HepG2 (cell line): ENCODE measurements around the gene FHL3. TPM values are rescaled to one million over a fixed set of nuclear protein-coding genes. Genes with fewer than 3 reads are reported as not detected.

Experiments used
- ATAC-seq: fragments of 200-7000 bp; cut with Tn5 transposase; 3 replicates; pipeline ENCODE4 v1.9.1; 2020; ENCODE audit warnings: mild to moderate bottlenecking, moderate library complexity
- BruUV-seq: library from RNA; stranded (reverse); fragments of 400-500 nt; replicated peaks from 2 replicates; lab custom pipeline; 2021; lab: Mats Ljungman, UMichigan
- CTCF ChIA-PET: fragments of 300-600 bp; formaldehyde crosslinking; extraction: SDS; loops from one replicate; lab custom pipeline; 2021; ENCODE audit warnings: low total read pairs, inconsistent platforms, low intra/inter-chr PET ratio; lab: Yijun Ruan, JAX
- POLR2A ChIA-PET: fragments of 350-600 bp; sonication (Branson Sonifier 250); formaldehyde crosslinking; loops from one replicate; lab custom pipeline; 2020; ENCODE audit warnings: antibody characterized with exemption, inconsistent platforms; lab: Yijun Ruan, JAX
- DNase-seq: peaks from one replicate; pipeline ENCODE4 v3.0.0-alpha.2; 2015; ENCODE audit warnings: low spot score
- FAIRE-seq: peaks from 3 replicates; lab custom pipeline; 2011; peaks lifted over from hg19 to GRCh38; lab: Jason Lieb, UNC
- H2AFZ ChIP-seq: one replicate; pipeline ENCODE4 v1.6.1; 2011; ENCODE audit warnings: low read length, inconsistent platforms
- H3K27ac ChIP-seq: fragments of 300-600 bp; 3 replicates; pipeline ENCODE4 v1.8.0; 2011; ENCODE audit warnings: mixed run types, mild to moderate bottlenecking, mixed read lengths, low read length, inconsistent platforms; ENCODE audit not compliant: insufficient read depth; ENCODE audit errors: extremely low read length
- H3K27me3 ChIP-seq, 2 experiments: fragments of 200-600 bp in 1 of 2; 2 replicates in 1 of 2; 3 replicates in 1 of 2; pipeline versions ENCODE4 v1.6.0 to v1.8.0; 2011; ENCODE audit warnings: low read length in 2 of 2, mild to moderate bottlenecking in 2 of 2, moderate library complexity in 2 of 2, inconsistent platforms in 1 of 2; ENCODE audit not compliant: insufficient read depth in 2 of 2, control insufficient read depth in 1 of 2
- H3K36me3 ChIP-seq, 2 experiments: fragments of 200-600 bp in 1 of 2; replicated peaks in 1 of 2; 2 replicates in 1 of 2; 3 replicates in 1 of 2; pipeline versions ENCODE4 v1.5.1 to v1.8.0; 2011; ENCODE audit warnings: low read length in 2 of 2, inconsistent platforms in 1 of 2; ENCODE audit not compliant: insufficient read depth in 2 of 2, control insufficient read depth in 1 of 2
- H3K4me1 ChIP-seq: 2 replicates; pipeline ENCODE4 v1.5.1; 2012; ENCODE audit warnings: low read length, inconsistent platforms; ENCODE audit not compliant: insufficient read depth
- H3K4me2 ChIP-seq: 2 replicates; pipeline ENCODE4 v1.6.0; 2011; ENCODE audit warnings: low read depth, low read length, inconsistent platforms
- H3K4me3 ChIP-seq, 3 experiments: fragments of 200-600 bp in 1 of 3; sonication (generic), shearing (Covaris generic) in 1 of 3; replicated peaks in 1 of 3; 2 replicates each; pipeline ENCODE4 v1.5.1; 2011 to 2016; ENCODE audit warnings: low read length in 3 of 3, inconsistent platforms in 2 of 3, low read depth in 2 of 3, mild to moderate bottlenecking in 2 of 3, control low read depth in 1 of 3, mixed read lengths in 1 of 3; ENCODE audit not compliant: insufficient read depth in 1 of 3
- H3K79me2 ChIP-seq: one replicate; pipeline ENCODE4 v1.6.1; 2011; ENCODE audit warnings: low read length, inconsistent platforms; ENCODE audit not compliant: insufficient read depth
- H3K9ac ChIP-seq: 2 replicates; pipeline ENCODE4 v1.6.0; 2011; ENCODE audit warnings: mild to moderate bottlenecking, low read depth, low read length, inconsistent platforms; ENCODE audit not compliant: insufficient read depth
- H3K9me3 ChIP-seq: 2 replicates; pipeline ENCODE4 v1.5.1; 2012; ENCODE audit warnings: mild to moderate bottlenecking, low read length
- H4K20me1 ChIP-seq: 2 replicates; pipeline ENCODE4 v1.6.0; 2011; ENCODE audit warnings: inconsistent platforms, mild to moderate bottlenecking, low read length, moderate library complexity; ENCODE audit not compliant: insufficient read depth
- KLF15 ChIP-seq: sonication (generic); formaldehyde crosslinking; IDR thresholded peaks from 2 replicates; pipeline ENCODE4 v1.8.1; 2023; ENCODE audit warnings: borderline replicate concordance, mild to moderate bottlenecking, inconsistent platforms, missing genetic modification reagents, mixed read lengths
- SP5 ChIP-seq: IDR thresholded peaks from 2 replicates; pipeline ENCODE4 v1.6.1; 2016; ENCODE audit warnings: low read depth, borderline replicate concordance
- ZMYM3 ChIP-seq: sonication (generic); formaldehyde crosslinking; IDR thresholded peaks from 2 replicates; pipeline ENCODE4 v1.5.1; 2020; ENCODE audit warnings: mild to moderate bottlenecking, missing genetic modification reagents
- ZNF607 ChIP-seq: sonication (generic); formaldehyde crosslinking; IDR thresholded peaks from 2 replicates; pipeline ENCODE4 v1.5.1; 2020; ENCODE audit warnings: missing genetic modification reagents, mild to moderate bottlenecking, borderline replicate concordance
- ZNF629 ChIP-seq: sonication (generic); formaldehyde crosslinking; conservative IDR thresholded peaks from 2 replicates; pipeline ENCODE4 v1.5.0; 2020; ENCODE audit warnings: missing genetic modification reagents
- ZNF790 ChIP-seq: sonication (generic); formaldehyde crosslinking; IDR thresholded peaks from 2 replicates; pipeline ENCODE4 v1.8.0; 2022; ENCODE audit warnings: missing genetic modification reagents, mild to moderate bottlenecking, borderline replicate concordance
- ZSCAN9 ChIP-seq: IDR thresholded peaks from 2 replicates; pipeline ENCODE4 v1.6.1; 2016; ENCODE audit warnings: borderline replicate concordance
- WGBS: methylation state at CpG from one replicate; pipeline ENCODE4 v1.1.6; 2017; ENCODE audit warnings: low lambda C conversion rate; 5-methylcytosine and 5-hydroxymethylcytosine counted together
- in situ Hi-C: cut with HindIII; loops from 2 replicates; pipeline ENCODE4 v1.10.0; 2017; ENCODE audit warnings: low pct_unique_long_range_greater_than_20kb; ENCODE audit not compliant: extremely low pct_ligation_motif_present
- intact Hi-C: fragments of 100-400 bp; cut with micrococcal nuclease; formaldehyde crosslinking; loops from one replicate; pipeline ENCODE4 v1.10.0; 2022; ENCODE audit not compliant: unreplicated experiment
- polyA plus RNA-seq, 8 experiments: library from polyadenylated mRNA; depleted of rRNA in 3 of 8; stranded (reverse) in 7 of 8; unstranded in 1 of 8; fragments of >200 nt; fragmentation: Illumina TruSeq in 4 of 8; extraction: Trizol in 4 of 8; gene quantifications; 2 replicates each; pipeline versions ENCODE4 v1.2.1 to v1.2.3, GENCODE V29; 2011 to 2016; ENCODE audit warnings: low read depth in 4 of 8, missing spikeins in 1 of 8, mixed read lengths in 1 of 8; ENCODE audit not compliant: insufficient read depth in 1 of 8
- small RNA-seq, 3 experiments: library from RNA; depleted of rRNA; stranded (forward); fragments of <200 nt; gene quantifications; one replicate each; pipeline ENCODE3, GENCODE V24; 2012; ENCODE audit warnings: low read depth in 2 of 3, low replicate concordance in 1 of 3; ENCODE audit not compliant: insufficient read length in 3 of 3, insufficient read depth in 2 of 3
- total RNA-seq, 5 experiments: library from RNA; depleted of rRNA; stranded (reverse); fragments of >200 nt; fragmentation: Illumina TruSeq; extraction: Trizol; gene quantifications; 2 replicates each; pipeline ENCODE4 v1.2.3, GENCODE V29; 2016; ENCODE audit warnings: low read depth in 1 of 5

Gene FHL3
- total and polyA plus RNA-seq, 2 of the 13 experiments (the other 11 are each of a cell fraction or from before 2014, with no cell fraction given), result 2.8 to 6.6 TPM

DNA sequence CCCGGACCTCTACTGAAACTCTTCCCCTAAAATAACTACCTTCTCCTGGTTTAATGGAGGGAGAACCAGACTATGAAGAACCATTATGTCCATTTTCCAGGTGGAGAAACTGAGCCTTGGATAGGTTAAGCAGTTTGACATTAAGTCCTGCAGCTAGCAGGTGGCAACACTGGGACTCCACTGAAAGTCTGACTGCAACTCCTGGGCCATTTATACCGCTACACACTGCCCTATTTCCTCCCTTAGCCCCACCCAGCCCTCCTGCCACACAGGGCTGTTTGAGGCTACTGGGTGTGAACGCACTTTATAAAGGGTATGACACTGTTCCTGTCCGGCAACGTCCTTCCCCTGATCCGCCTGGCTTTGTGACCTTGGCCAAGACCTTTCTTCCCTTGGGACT, 58.0 kb downstream of the FHL3 start:
- Histone ChIP-seq H3K27ac (no peak overlapping the region), H4K20me1 (no peaks in the 10 kb centered on the region)
- POLR2A ChIA-PET, result interaction anchor here (0.7 to 1.9 kb wide), 5 partner anchors 12 to 139 kb away, joined by 3 to 12 read pairs (median 3); partner anchors contain the start of genes C1orf122 and YRDC
- intact Hi-C loops, result loop anchor here (2.0 kb wide), 1 partner anchor 17 kb away; no protein-coding TSS in a partner anchor
- in situ Hi-C loops, result no loop called here
- 0 out of 2 replicates have a peak, but pooled peaks have one; percentile 5 for TF ChIP-seq ZSCAN9 (CRISPR knock-in tag)
- peak; percentile 77 for TF ChIP-seq ZNF629
- TF ChIP-seq KLF15 (CRISPR knock-in tag), result no peak
- TF ChIP-seq ZNF790 (CRISPR knock-in tag), result peak; percentile 71; the same call in 1 of the 2 replicates
- no peak for TF ChIP-seq SP5 (CRISPR knock-in tag)
- TF ChIP-seq ZNF607, result 0 out of 2 replicates have a peak, but pooled peaks have one; percentile 12
- TF ChIP-seq ZMYM3 (CRISPR knock-in tag), result peak; percentile 7; the same call in 1 of the 2 replicates
- TF ChIP-seq, all 625 proteins: peak for 5
- FAIRE-seq (no peak), ATAC-seq (no peak), DNase-seq (no peak)
- Histone ChIP-seq H3K9ac (peak overlapping the region; percentile 72; the same call in 1 of the 2 replicates), H2AFZ (peak overlapping the region; percentile 9), H3K9me3 (no peaks in the 10 kb centered on the region), H3K36me3 (no peaks in the 10 kb centered on the region), H3K4me3 (peak overlapping the region in 2 of 3 experiments; percentile 68 to 91; a peak in 5 of 6 replicates), H3K27me3 (no peaks in the 10 kb centered on the region; a peak in 1 of 5 replicates), H3K4me1 (peaks cover 69% of the 10 kb centered on the region), H3K79me2 (no peaks in the 10 kb centered on the region), H3K4me2 (peak overlapping the region; percentile 86)
- WGBS, result 21% methylated on average over 6 of the region's 6 CpGs
- CTCF ChIA-PET, result no interaction called here
- no TSS peak for BruUV-seq

Small RNAs within 50 kb of the gene (small RNA-seq; reads per million reads assigned to genes)
- gene RF00017, result 0 reads per million in 3 experiments
- 0 to 0.33 (median 0) reads per million in 3 experiments for gene RNU6-510P

Other genes starting within 250 kb of the FHL3 start
- gene EPHA10, start 240.4 kb downstream of the FHL3 start, total RNA-seq (2016; rRNA removed; fragmentation: Illumina TruSeq; extraction: Trizol), result 0.08 and 0.58 TPM in 2 replicates
- gene EPHA10, start 240.4 kb downstream of the FHL3 start, polyA plus RNA-seq (2011; rRNA removed), result 0.11 and 0.29 TPM in 2 replicates
- 16.8 and 26.4 TPM in 2 replicates for gene MANEAL, start 211.7 kb downstream of the FHL3 start, total RNA-seq (2016; rRNA removed; fragmentation: Illumina TruSeq; extraction: Trizol)
- gene MANEAL, start 211.7 kb downstream of the FHL3 start, polyA plus RNA-seq (2011; rRNA removed), result 20.8 and 24.2 TPM in 2 replicates
- gene C1orf122, start 197.7 kb downstream of the FHL3 start, total RNA-seq (2016; rRNA removed; fragmentation: Illumina TruSeq; extraction: Trizol), result 31.3 and 40.6 TPM in 2 replicates
- gene C1orf122, start 197.7 kb downstream of the FHL3 start, polyA plus RNA-seq (2011; rRNA removed), result 18.7 and 25.1 TPM in 2 replicates
- gene YRDC, start 197.3 kb downstream of the FHL3 start, total RNA-seq (2016; rRNA removed; fragmentation: Illumina TruSeq; extraction: Trizol), result 29.2 and 31.8 TPM in 2 replicates
- gene YRDC, start 197.3 kb downstream of the FHL3 start, polyA plus RNA-seq (2011; rRNA removed), result 25.4 and 27.5 TPM in 2 replicates
- gene MTF1, start 145.9 kb downstream of the FHL3 start, total RNA-seq (2016; rRNA removed; fragmentation: Illumina TruSeq; extraction: Trizol), result 3.3 and 7.2 TPM in 2 replicates
- 2.4 and 2.6 TPM in 2 replicates for gene MTF1, start 145.9 kb downstream of the FHL3 start, polyA plus RNA-seq (2011; rRNA removed)
- gene INPP5B, start 58.5 kb downstream of the FHL3 start, total RNA-seq (2016; rRNA removed; fragmentation: Illumina TruSeq; extraction: Trizol), result 9.0 and 9.1 TPM in 2 replicates
- gene INPP5B, start 58.5 kb downstream of the FHL3 start, polyA plus RNA-seq (2011; rRNA removed), result 9.8 and 10.9 TPM in 2 replicates
- 122 and 189 TPM in 2 replicates for gene SF3A3, start 15.5 kb downstream of the FHL3 start, total RNA-seq (2016; rRNA removed; fragmentation: Illumina TruSeq; extraction: Trizol)
- gene SF3A3, start 15.5 kb downstream of the FHL3 start, polyA plus RNA-seq (2011; rRNA removed), result 24.1 and 31.6 TPM in 2 replicates
- gene UTP11, start 7.2 kb upstream of the FHL3 start, total RNA-seq (2016; rRNA removed; fragmentation: Illumina TruSeq; extraction: Trizol), result 44.8 and 71.4 TPM in 2 replicates
- 11.8 and 13.5 TPM in 2 replicates for gene UTP11, start 7.2 kb upstream of the FHL3 start, polyA plus RNA-seq (2011; rRNA removed)
- not detected in 2 replicates for gene POU3F1, start 41.3 kb upstream of the FHL3 start, total RNA-seq (2016; rRNA removed; fragmentation: Illumina TruSeq; extraction: Trizol)
- not detected in 2 replicates for gene POU3F1, start 41.3 kb upstream of the FHL3 start, polyA plus RNA-seq (2011; rRNA removed)